Trophoblast cell (in vitro differentiated cells and primary cell): ENCODE results near the gene APOL3.
A peak's percentile ranks its signal among the peaks of the same experiment; 100 is the strongest.
"Not testable (repeated sequence)": the region's sequence is repeated elsewhere in the genome, so short reads cannot be mapped to it uniquely, and the experiment has no call there.

Experiments
- DNase-seq, 2 donors: peaks; one replicate each; pipeline ENCODE4 v3.0.0-alpha.2; 2016
- H2AFZ ChIP-seq: 2 replicates; pipeline ENCODE4 v1.6.1; 2013; ENCODE audit warnings: low read length, moderate library complexity, mild to moderate bottlenecking; ENCODE audit not compliant: insufficient read depth, poor library complexity
- H2AK5ac ChIP-seq: 2 replicates; pipeline ENCODE4 v1.6.1; 2013; ENCODE audit warnings: mild to moderate bottlenecking, low read length
- H2BK120ac ChIP-seq: 2 replicates; pipeline ENCODE4 v1.6.1; 2013; ENCODE audit warnings: low read length, mild to moderate bottlenecking, moderate library complexity; ENCODE audit not compliant: insufficient read depth, poor library complexity
- H2BK12ac ChIP-seq: 2 replicates; pipeline ENCODE4 v1.6.1; 2013; ENCODE audit warnings: mild to moderate bottlenecking, low read length, moderate library complexity
- H2BK5ac ChIP-seq: 2 replicates; pipeline ENCODE4 v1.6.1; 2013; ENCODE audit warnings: low read length, low read depth, moderate library complexity, mild to moderate bottlenecking; ENCODE audit not compliant: poor library complexity
- H3K14ac ChIP-seq: 2 replicates; pipeline ENCODE4 v1.6.1; 2013; ENCODE audit warnings: mild to moderate bottlenecking, low read length
- H3K18ac ChIP-seq: 2 replicates; pipeline ENCODE4 v1.6.1; 2013; ENCODE audit warnings: mild to moderate bottlenecking, low read length
- H3K23ac ChIP-seq: 2 replicates; pipeline ENCODE4 v1.6.1; 2013; ENCODE audit warnings: low read length
- H3K27ac ChIP-seq: 2 replicates; pipeline ENCODE4 v1.5.1; 2013; ENCODE audit warnings: low read depth, mild to moderate bottlenecking, inconsistent platforms, low read length, moderate library complexity
- H3K27me3 ChIP-seq: 2 replicates; pipeline ENCODE4 v1.6.1; 2013; ENCODE audit warnings: inconsistent platforms, mild to moderate bottlenecking, low read length, moderate library complexity; ENCODE audit not compliant: insufficient read depth
- H3K36me3 ChIP-seq, 2 experiments: 1 replicate in 1 of 2; 2 replicates in 1 of 2; pipeline ENCODE4 v1.6.1; 2013; ENCODE audit warnings: low read length in 2 of 2, mild to moderate bottlenecking in 2 of 2, moderate library complexity in 1 of 2; ENCODE audit not compliant: insufficient read depth in 2 of 2, control insufficient read depth in 1 of 2
- H3K4ac ChIP-seq: 2 replicates; pipeline ENCODE4 v1.6.1; 2013; ENCODE audit warnings: low read depth, mild to moderate bottlenecking, low read length, moderate library complexity
- H3K4me1 ChIP-seq, 2 experiments: 1 replicate in 1 of 2; 2 replicates in 1 of 2; pipeline ENCODE4 v1.6.1; 2013; ENCODE audit warnings: low read length in 2 of 2, mild to moderate bottlenecking in 2 of 2, moderate library complexity in 1 of 2; ENCODE audit not compliant: insufficient read depth in 2 of 2, control insufficient read depth in 1 of 2
- H3K4me2 ChIP-seq: 2 replicates; pipeline ENCODE4 v1.6.1; 2013; ENCODE audit warnings: inconsistent platforms, mild to moderate bottlenecking, low read length, moderate library complexity
- H3K4me3 ChIP-seq: 2 replicates; pipeline ENCODE4 v1.5.1; 2013; ENCODE audit warnings: mild to moderate bottlenecking, low read depth, low read length, inconsistent platforms
- H3K79me1 ChIP-seq: one replicate; pipeline ENCODE4 v1.6.1; 2013; ENCODE audit warnings: low read length
- H3K79me2 ChIP-seq: 2 replicates; pipeline ENCODE4 v1.6.1; 2013; ENCODE audit warnings: low read length, mild to moderate bottlenecking; ENCODE audit not compliant: control insufficient read depth, insufficient read depth, poor library complexity
- H3K9ac ChIP-seq: 2 replicates; pipeline ENCODE4 v1.6.1; 2013; ENCODE audit warnings: mild to moderate bottlenecking, low read length
- H3K9me3 ChIP-seq: 2 replicates; pipeline ENCODE4 v1.6.1; 2013; ENCODE audit warnings: low read depth, mild to moderate bottlenecking, control low read depth, inconsistent platforms, low read length; ENCODE audit not compliant: insufficient read depth
- H4K12ac ChIP-seq: 2 replicates; pipeline ENCODE4 v1.6.1; 2013; ENCODE audit warnings: low read depth, mild to moderate bottlenecking, low read length, moderate library complexity
- H4K8ac ChIP-seq: 2 replicates; pipeline ENCODE4 v1.6.1; 2013; ENCODE audit warnings: low read depth, mild to moderate bottlenecking, low read length, moderate library complexity
- H4K91ac ChIP-seq: one replicate; pipeline ENCODE4 v1.6.1; 2013; ENCODE audit warnings: low read depth, mild to moderate bottlenecking, low read length, moderate library complexity
- WGBS: extraction: QIAGEN DNeasy Blood & Tissue Kit; methylation state at CpG from one replicate; pipeline ENCODE4 v1.1.7; 2013; ENCODE audit warnings: missing lambda C conversion rate; ENCODE audit not compliant: insufficient read length, insufficient coverage; ENCODE audit errors: extremely low coverage; 5-methylcytosine and 5-hydroxymethylcytosine counted together

The APOL3 gene

GRCh38 chr22:36143066-36143815 lies 17.3 kb downstream of the APOL3 start:
- no peak for DNase-seq
- no peaks in the 10 kb centered on the region for H3K4me1 ChIP-seq

GRCh38 chr22:36141481-36141880 lies 19.1 kb downstream of the APOL3 start:
- H3K9me3 ChIP-seq = peaks cover 2% of the 10 kb centered on the region
- no peak overlapping the region for H4K91ac ChIP-seq
- H3K27ac ChIP-seq = no peak overlapping the region
- no peaks in the 10 kb centered on the region for H3K27me3 ChIP-seq
- H2BK5ac ChIP-seq = no peak overlapping the region
- H2BK120ac ChIP-seq = no peak overlapping the region
- no peak overlapping the region for H3K4me2 ChIP-seq
- no peaks in the 10 kb centered on the region for H3K4me1 ChIP-seq
- H3K9ac ChIP-seq = no peak overlapping the region
- WGBS = no CpG with 5 or more reads among the region's 9 CpGs
- no peak overlapping the region for H3K14ac ChIP-seq
- no peak overlapping the region for H4K12ac ChIP-seq
- no peaks in the 10 kb centered on the region for H3K79me2 ChIP-seq
- DNase-seq = peak; percentile 90 to 92
- H4K8ac ChIP-seq = no peak overlapping the region
- H3K36me3 ChIP-seq = no peaks in the 10 kb centered on the region
- H2AK5ac ChIP-seq = no peak overlapping the region
- H3K4ac ChIP-seq = no peak overlapping the region
- H2AFZ ChIP-seq = no peak overlapping the region
- H3K79me1 ChIP-seq = no peaks in the 10 kb centered on the region
- no peak overlapping the region for H3K18ac ChIP-seq
- H3K23ac ChIP-seq = no peak overlapping the region
- H3K4me3 ChIP-seq = peak overlapping the region; percentile 42
- no peak overlapping the region for H2BK12ac ChIP-seq

More at GRCh38 chr22:36143066-36143815, 17.3 kb downstream of the APOL3 start:
- Histone ChIP-seq H2AK5ac (no peak overlapping the region), H3K23ac (no peak overlapping the region), H3K27ac (no peak overlapping the region), H3K14ac (no peak overlapping the region), H4K91ac (no peak overlapping the region), H3K36me3 (no peaks in the 10 kb centered on the region), H2AFZ (no peak overlapping the region), H3K9ac (no peak overlapping the region), H3K4me3 (no peak overlapping the region), H2BK5ac (no peak overlapping the region), H4K12ac (no peak overlapping the region), H2BK12ac (no peak overlapping the region), H3K18ac (no peak overlapping the region), H3K79me2 (no peaks in the 10 kb centered on the region), H2BK120ac (no peak overlapping the region), H4K8ac (no peak overlapping the region), H3K9me3 (peaks cover 2% of the 10 kb centered on the region), H3K4me2 (no peak overlapping the region), H3K4ac (no peak overlapping the region), H3K27me3 (no peaks in the 10 kb centered on the region), H3K79me1 (no peaks in the 10 kb centered on the region)
- WGBS = no CpG with 5 or more reads among the region's 5 CpGs

DNA sequence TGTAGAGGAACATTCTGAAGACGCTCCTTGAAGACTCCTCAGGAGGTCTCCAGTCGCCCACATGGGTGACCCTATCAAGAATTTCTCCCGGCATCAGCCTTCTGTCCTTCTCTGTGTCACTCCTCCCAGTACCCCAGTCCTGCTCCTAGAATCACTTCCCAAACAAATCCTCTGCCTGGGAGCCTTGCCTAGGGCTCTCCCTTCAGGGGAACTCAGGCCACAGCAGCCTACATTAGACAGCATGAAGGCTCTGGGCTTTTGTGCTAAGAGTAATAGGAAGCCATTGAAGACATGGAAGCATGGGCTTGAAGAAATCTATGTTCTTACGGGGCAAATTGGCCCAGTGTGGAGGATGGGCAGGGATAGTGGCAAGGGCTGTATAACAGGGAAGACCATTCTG lies 21.8 kb downstream of the APOL3 start:
- H3K23ac ChIP-seq, H4K91ac ChIP-seq, H2BK12ac ChIP-seq, H3K18ac ChIP-seq, H4K12ac ChIP-seq, H3K4me1 ChIP-seq, H3K27me3 ChIP-seq, H3K14ac ChIP-seq, H3K4me2 ChIP-seq, H3K9me3 ChIP-seq, H2AFZ ChIP-seq, H2AK5ac ChIP-seq, DNase-seq, H3K4ac ChIP-seq, H3K79me2 ChIP-seq, H3K4me3 ChIP-seq, H4K8ac ChIP-seq, H2BK120ac ChIP-seq, H3K79me1 ChIP-seq, H3K27ac ChIP-seq, H3K36me3 ChIP-seq, H3K9ac ChIP-seq, H2BK5ac ChIP-seq: not testable (repeated sequence)
- WGBS = no CpG with 5 or more reads among the region's 4 CpGs

GRCh38 chr22:36136988-36137387 lies 23.6 kb downstream of the APOL3 start:
- Histone ChIP-seq H3K9me3 (no peaks in the 10 kb centered on the region), H4K12ac (no peak overlapping the region), H4K91ac (no peak overlapping the region), H3K4ac (no peak overlapping the region), H3K4me3 (no peak overlapping the region), H3K79me2 (no peaks in the 10 kb centered on the region), H3K14ac (no peak overlapping the region), H3K79me1 (no peaks in the 10 kb centered on the region), H2BK5ac (no peak overlapping the region), H3K23ac (no peak overlapping the region), H3K27ac (no peak overlapping the region), H3K18ac (no peak overlapping the region), H2AFZ (no peak overlapping the region), H3K36me3 (no peaks in the 10 kb centered on the region), H4K8ac (no peak overlapping the region), H2BK12ac (no peak overlapping the region), H3K4me2 (no peak overlapping the region), H2BK120ac (no peak overlapping the region), H3K4me1 (no peaks in the 10 kb centered on the region), H3K9ac (no peak overlapping the region), H3K27me3 (no peaks in the 10 kb centered on the region), H2AK5ac (no peak overlapping the region)
- DNase-seq = peak in 1 of 2 donors; percentile 25
- WGBS = no CpG with 5 or more reads among the region's 2 CpGs
